NCI-H187 (cell line): ENCODE data around the gene OAF.
"Not testable (repeated sequence)": the region's sequence is repeated elsewhere in the genome, so short reads cannot be mapped to it uniquely, and the experiment has no call there.

Experiments
- DNase-seq, 2 experiments: peaks; one replicate each; lab custom pipeline; 2025; lab: John Stamatoyannopoulos, UW

The OAF gene

GRCh38 chr11:120210626-120211521 lies at the start of gene OAF:
OAF (plus strand) TSS chr11:120211032; CDS start chr11:120211280, 248 bp downstream.
- DNase-seq: no peak

- DNase-seq: no peak
These were observed 43.2 kb upstream of the OAF start for GRCh38 chr11:120167659-120168058.

- no peak for DNase-seq
These were observed 42.5 kb upstream of the OAF start for GRCh38 chr11:120168108-120168959.

GRCh38 chr11:120168960-120169681 lies 41.7 kb upstream of the OAF start:
- peak; percentile 29 to 54 for DNase-seq

GRCh38 chr11:120169981-120170698 lies 40.7 kb upstream of the OAF start:
- no peak for DNase-seq

- DNase-seq: no peak
These were observed 40.0 kb upstream of the OAF start for GRCh38 chr11:120170741-120171261.

GRCh38 chr11:120172054-120172911 lies 38.5 kb upstream of the OAF start:
- peak in 1 of 2 experiments; percentile 4 for DNase-seq

- no peak for DNase-seq
These were observed 37.7 kb upstream of the OAF start for GRCh38 chr11:120173019-120173705.

GRCh38 chr11:120173807-120174206 lies 37.0 kb upstream of the OAF start:
- DNase-seq: no peak

GRCh38 chr11:120174866-120175265 lies 36.0 kb upstream of the OAF start:
- peak in 1 of 2 experiments; percentile 47 for DNase-seq

GRCh38 chr11:120178561-120179056 lies 32.2 kb upstream of the OAF start:
- no peak for DNase-seq

GRCh38 chr11:120179057-120179672 lies 31.7 kb upstream of the OAF start:
- no peak for DNase-seq

GRCh38 chr11:120180063-120180462 lies 30.8 kb upstream of the OAF start:
- not testable (repeated sequence) for DNase-seq

- DNase-seq: no peak
These were observed 30.1 kb upstream of the OAF start for GRCh38 chr11:120180551-120181232.

GRCh38 chr11:120181376-120181975 lies 29.4 kb upstream of the OAF start:
- DNase-seq: no peak

GRCh38 chr11:120182372-120182771 lies 28.5 kb upstream of the OAF start:
- no peak for DNase-seq

GRCh38 chr11:120182790-120183491 lies 27.9 kb upstream of the OAF start:
- DNase-seq: no peak
